Measurements from ENCODE around the gene MTA3. TPM values are rescaled to one million over a fixed set of nuclear protein-coding genes. Genes with fewer than 3 reads are reported as not detected.

Gene MTA3
- total and polyA plus RNA-seq, 2 of the 8 experiments (the other 6 are each of a cell fraction or from before 2014, with no cell fraction given): 125 to 184 TPM

- H2BK20ac ChIP-seq (ENCODE audit: low read length): no peak overlapping the region
- POLR2A ChIA-PET (ENCODE audit: partially characterized antibody): no interaction called here
- H3K79me1 ChIP-seq (ENCODE audit: low read depth, low read length): no peaks in the 10 kb centered on the region; the same call in 1 of the 2 replicates
- WGBS, 2 experiments (ENCODE audit: extremely low coverage in 1 of 2, insufficient coverage in 1 of 2, insufficient read length in 1 of 2, insufficient replicate concordance in 2 of 2, low coverage in 1 of 2, low lambda C conversion rate in 2 of 2, missing lambda C conversion rate in 1 of 2): 94% methylated on average over 1 of the region's 1 CpG; no CpG with 5 or more reads in 1 of the 2 experiments
- peaks cover 0 to 11% (median 6%) of the 10 kb centered on the region in 4 experiments; a peak in 5 of 7 replicates for H3K4me1 ChIP-seq (replicated peaks in 1 of 4; ENCODE audit: control insufficient read depth in 3 of 4, insufficient read depth in 4 of 4, low read length in 3 of 4)
- no peaks in the 10 kb centered on the region for H3K23me2 ChIP-seq (ENCODE audit: low read depth, low read length)
- H2BK120ac ChIP-seq (replicated peaks; ENCODE audit: low read depth, low read length): no peak overlapping the region
- no peak overlapping the region for H4K5ac ChIP-seq (ENCODE audit: insufficient read length, low read depth, low read length)
- H2BK15ac ChIP-seq (ENCODE audit: low read length): no peak overlapping the region
- H2BK12ac ChIP-seq (ENCODE audit: low read depth, low read length): no peak overlapping the region
- CTCF ChIA-PET (ENCODE audit: partially characterized antibody): interaction anchor here (1.0 to 2.9 kb wide), 4 partner anchors 12 to 139 kb away, joined by 3 to 17 read pairs (median 8); no protein-coding TSS in a partner anchor
- no peak overlapping the region for H3K27ac ChIP-seq (ENCODE audit: low read depth, low read length)
- DNase-seq (ENCODE audit: low read depth in 1 of 2, low spot score in 2 of 2) (no peak), FAIRE-seq (no peak)
- H3K14ac ChIP-seq (ENCODE audit: insufficient read length): no peak overlapping the region
- H3K27me3 ChIP-seq (replicated peaks in 1 of 4; ENCODE audit: control insufficient read depth in 3 of 4, extremely low read depth in 1 of 4, insufficient read depth in 3 of 4, low read length in 3 of 4): no peaks in the 10 kb centered on the region
- H3K9me3 ChIP-seq (ENCODE audit: insufficient read depth in 2 of 2, low read depth in 1 of 2, low read length in 1 of 2): no peaks in the 10 kb centered on the region
- H3K4me2 ChIP-seq (ENCODE audit: insufficient read depth in 1 of 2, low read depth in 2 of 2, low read length in 2 of 2): no peak overlapping the region; a peak in 1 of 4 replicates
- peaks cover 0 to 3% of the 10 kb centered on the region in 2 experiments for H4K20me1 ChIP-seq (replicated peaks in 1 of 2; ENCODE audit: control insufficient read depth in 1 of 2, insufficient read depth in 2 of 2, low read length in 2 of 2)
- no peak overlapping the region for H3K56ac ChIP-seq (replicated peaks; ENCODE audit: insufficient read length, low read depth, low read length)
- H3K4ac ChIP-seq (replicated peaks; ENCODE audit: insufficient read length, low read depth, low read length): no peak overlapping the region
- no peak overlapping the region for H2BK5ac ChIP-seq (ENCODE audit: low read depth, low read length)
- peaks cover 0 to 42% (median 9%) of the 10 kb centered on the region in 4 experiments; a peak in 5 of 8 replicates for H3K36me3 ChIP-seq (ENCODE audit: control insufficient read depth in 2 of 4, insufficient read depth in 4 of 4, low read length in 3 of 4)
- no peak overlapping the region for H3K4me3 ChIP-seq (ENCODE audit: extremely low read depth in 1 of 4, insufficient read depth in 2 of 4, low read depth in 3 of 4, low read length in 4 of 4)
- H4K8ac ChIP-seq (ENCODE audit: extremely low read depth, insufficient read depth, low read length): no peak overlapping the region
- H2AK5ac ChIP-seq (ENCODE audit: low read depth, low read length): no peak overlapping the region
- H4K91ac ChIP-seq (replicated peaks; ENCODE audit: insufficient read length, low read length): no peak overlapping the region
- H3K9ac ChIP-seq (replicated peaks in 1 of 4; ENCODE audit: extremely low read depth in 1 of 4, low read depth in 3 of 4, low read length in 3 of 4): no peak overlapping the region
- peaks cover 2 to 74% of the 10 kb centered on the region in 2 experiments; a peak in 3 of 4 replicates for H3K79me2 ChIP-seq (ENCODE audit: control insufficient read depth in 1 of 2, insufficient read depth in 2 of 2, low read length in 2 of 2)
- H3K23ac ChIP-seq (ENCODE audit: insufficient read length): no peak overlapping the region
- H3K18ac ChIP-seq (ENCODE audit: extremely low read depth, low read length): no peak overlapping the region
- H2AFZ ChIP-seq (ENCODE audit: low read length): no peak overlapping the region
- no peak for TF ChIP-seq SUZ12 (IDR thresholded peaks at IDR 0.05; ENCODE audit: low read length)
- no peak for TF ChIP-seq EP300 (IDR thresholded peaks at IDR 0.05; ENCODE audit: borderline replicate concordance in 1 of 2, low read depth in 2 of 2, low read length in 2 of 2)
- TF ChIP-seq SP4 (IDR thresholded peaks at IDR 0.05; ENCODE audit: low read length): no peak
- no peak for TF ChIP-seq SIRT6 (IDR thresholded peaks at IDR 0.05; ENCODE audit: low read length)
- TF ChIP-seq USF2 (IDR thresholded peaks at IDR 0.05; ENCODE audit: low read length): no peak
- no peak for TF ChIP-seq TAF7 (optimal IDR thresholded peaks at IDR 0.05; ENCODE audit: borderline replicate concordance, low read depth, low read length)
- no peak for TF ChIP-seq BCL11A (IDR thresholded peaks at IDR 0.05; ENCODE audit: low read depth in 2 of 2, low read length in 2 of 2)
- TF ChIP-seq TBP (IDR thresholded peaks at IDR 0.05; ENCODE audit: low read depth, low read length): no peak
- no peak for TF ChIP-seq BRCA1 (IDR thresholded peaks at IDR 0.05; ENCODE audit: low read depth, low read length)
- no peak for TF ChIP-seq EZH2 (IDR thresholded peaks at IDR 0.05; ENCODE audit: low read depth, low read length, severe bottlenecking)
- no peak for TF ChIP-seq TEAD4 (IDR thresholded peaks at IDR 0.05; ENCODE audit: low read depth, low read length)
- TF ChIP-seq RAD21 (IDR thresholded peaks at IDR 0.05 in 1 of 2, conservative IDR thresholded peaks at IDR 0.05 in 1 of 2; ENCODE audit: low read depth in 2 of 2, low read length in 2 of 2): no peak
These were observed 82.6 kb downstream of the MTA3 start for GRCh38 chr2:42651057-42651456.

Measured in H1 (cell line).